HepG2 (cell line): ENCODE data around the gene CREG2. TPM values are rescaled to one million over a fixed set of nuclear protein-coding genes. Genes with fewer than 3 reads are reported as not detected.
A peak's percentile ranks its signal among the peaks of the same experiment; 100 is the strongest.

ENCODE experiments used
- ATAC-seq: fragments of 200-7000 bp; cut with Tn5 transposase; 3 replicates; pipeline ENCODE4 v1.9.1; 2020; ENCODE audit warnings: mild to moderate bottlenecking, moderate library complexity
- BruUV-seq: library from RNA; stranded (reverse); fragments of 400-500 nt; replicated peaks from 2 replicates; lab custom pipeline; 2021; lab: Mats Ljungman, UMichigan
- CTCF ChIA-PET: fragments of 300-600 bp; formaldehyde crosslinking; extraction: SDS; loops from one replicate; lab custom pipeline; 2021; ENCODE audit warnings: low total read pairs, inconsistent platforms, low intra/inter-chr PET ratio; lab: Yijun Ruan, JAX
- POLR2A ChIA-PET: fragments of 350-600 bp; sonication (Branson Sonifier 250); formaldehyde crosslinking; loops from one replicate; lab custom pipeline; 2020; ENCODE audit warnings: antibody characterized with exemption, inconsistent platforms; lab: Yijun Ruan, JAX
- DNase-seq: peaks from one replicate; pipeline ENCODE4 v3.0.0-alpha.2; 2015; ENCODE audit warnings: low spot score
- FAIRE-seq: peaks from 3 replicates; lab custom pipeline; 2011; peaks lifted over from hg19 to GRCh38; lab: Jason Lieb, UNC
- H2AFZ ChIP-seq: one replicate; pipeline ENCODE4 v1.6.1; 2011; ENCODE audit warnings: low read length, inconsistent platforms
- H3K27ac ChIP-seq: fragments of 300-600 bp; 3 replicates; pipeline ENCODE4 v1.8.0; 2011; ENCODE audit warnings: mixed run types, mild to moderate bottlenecking, mixed read lengths, low read length, inconsistent platforms; ENCODE audit not compliant: insufficient read depth; ENCODE audit errors: extremely low read length
- H3K27me3 ChIP-seq, 2 experiments: fragments of 200-600 bp in 1 of 2; 2 replicates in 1 of 2; 3 replicates in 1 of 2; pipeline versions ENCODE4 v1.6.0 to v1.8.0; 2011; ENCODE audit warnings: low read length in 2 of 2, mild to moderate bottlenecking in 2 of 2, moderate library complexity in 2 of 2, inconsistent platforms in 1 of 2; ENCODE audit not compliant: insufficient read depth in 2 of 2, control insufficient read depth in 1 of 2
- H3K36me3 ChIP-seq, 2 experiments: fragments of 200-600 bp in 1 of 2; replicated peaks in 1 of 2; 2 replicates in 1 of 2; 3 replicates in 1 of 2; pipeline versions ENCODE4 v1.5.1 to v1.8.0; 2011; ENCODE audit warnings: low read length in 2 of 2, inconsistent platforms in 1 of 2; ENCODE audit not compliant: insufficient read depth in 2 of 2, control insufficient read depth in 1 of 2
- H3K4me1 ChIP-seq: 2 replicates; pipeline ENCODE4 v1.5.1; 2012; ENCODE audit warnings: low read length, inconsistent platforms; ENCODE audit not compliant: insufficient read depth
- H3K4me2 ChIP-seq: 2 replicates; pipeline ENCODE4 v1.6.0; 2011; ENCODE audit warnings: low read depth, low read length, inconsistent platforms
- H3K4me3 ChIP-seq, 3 experiments: fragments of 200-600 bp in 1 of 3; sonication (generic), shearing (Covaris generic) in 1 of 3; replicated peaks in 1 of 3; 2 replicates each; pipeline ENCODE4 v1.5.1; 2011 to 2016; ENCODE audit warnings: low read length in 3 of 3, inconsistent platforms in 2 of 3, low read depth in 2 of 3, mild to moderate bottlenecking in 2 of 3, control low read depth in 1 of 3, mixed read lengths in 1 of 3; ENCODE audit not compliant: insufficient read depth in 1 of 3
- H3K79me2 ChIP-seq: one replicate; pipeline ENCODE4 v1.6.1; 2011; ENCODE audit warnings: low read length, inconsistent platforms; ENCODE audit not compliant: insufficient read depth
- H3K9ac ChIP-seq: 2 replicates; pipeline ENCODE4 v1.6.0; 2011; ENCODE audit warnings: mild to moderate bottlenecking, low read depth, low read length, inconsistent platforms; ENCODE audit not compliant: insufficient read depth
- H3K9me3 ChIP-seq: 2 replicates; pipeline ENCODE4 v1.5.1; 2012; ENCODE audit warnings: mild to moderate bottlenecking, low read length
- H4K20me1 ChIP-seq: 2 replicates; pipeline ENCODE4 v1.6.0; 2011; ENCODE audit warnings: inconsistent platforms, mild to moderate bottlenecking, low read length, moderate library complexity; ENCODE audit not compliant: insufficient read depth
- ESRRA ChIP-seq: sonication (generic); formaldehyde crosslinking; IDR thresholded peaks from 2 replicates; pipeline ENCODE4 v1.5.1; 2020; ENCODE audit warnings: mild to moderate bottlenecking, low read depth, missing genetic modification reagents
- MAFF ChIP-seq: IDR thresholded peaks from 2 replicates; pipeline ENCODE4 v1.6.1; 2011; ENCODE audit warnings: low read depth, low read length, improper control_type of control experiment
- MAFK ChIP-seq, 2 experiments: IDR thresholded peaks in 1 of 2; conservative IDR thresholded peaks in 1 of 2; 2 replicates each; pipeline ENCODE4 v1.6.1; 2011; ENCODE audit warnings: improper control_type of control experiment in 2 of 2, low read length in 2 of 2
- SKIL ChIP-seq: sonication (generic); formaldehyde crosslinking; IDR thresholded peaks from 2 replicates; pipeline ENCODE4 v1.8.0; 2022; ENCODE audit warnings: missing genetic modification reagents, mild to moderate bottlenecking, moderate library complexity, borderline replicate concordance
- WGBS: methylation state at CpG from one replicate; pipeline ENCODE4 v1.1.6; 2017; ENCODE audit warnings: low lambda C conversion rate; 5-methylcytosine and 5-hydroxymethylcytosine counted together
- in situ Hi-C: cut with HindIII; loops from 2 replicates; pipeline ENCODE4 v1.10.0; 2017; ENCODE audit warnings: low pct_unique_long_range_greater_than_20kb; ENCODE audit not compliant: extremely low pct_ligation_motif_present
- intact Hi-C: fragments of 100-400 bp; cut with micrococcal nuclease; formaldehyde crosslinking; loops from one replicate; pipeline ENCODE4 v1.10.0; 2022; ENCODE audit not compliant: unreplicated experiment
- polyA plus RNA-seq, 8 experiments: library from polyadenylated mRNA; depleted of rRNA in 3 of 8; stranded (reverse) in 7 of 8; unstranded in 1 of 8; fragments of >200 nt; fragmentation: Illumina TruSeq in 4 of 8; extraction: Trizol in 4 of 8; gene quantifications; 2 replicates each; pipeline versions ENCODE4 v1.2.1 to v1.2.3, GENCODE V29; 2011 to 2016; ENCODE audit warnings: low read depth in 4 of 8, missing spikeins in 1 of 8, mixed read lengths in 1 of 8; ENCODE audit not compliant: insufficient read depth in 1 of 8
- total RNA-seq, 5 experiments: library from RNA; depleted of rRNA; stranded (reverse); fragments of >200 nt; fragmentation: Illumina TruSeq; extraction: Trizol; gene quantifications; 2 replicates each; pipeline ENCODE4 v1.2.3, GENCODE V29; 2016; ENCODE audit warnings: low read depth in 1 of 5

CREG2 gene
- total and polyA plus RNA-seq, 2 of the 13 experiments (the other 11 are each of a cell fraction or from before 2014, with no cell fraction given): 0.18 to 0.26 TPM

- TF ChIP-seq SKIL: no peak
- TF ChIP-seq, all 625 proteins: peak for 0
Observed at GRCh38 chr2:101405351-101405899, 18.1 kb upstream of the CREG2 start (continued).

- ChIA-PET POLR2A (no interaction called here), CTCF (no interaction called here)
- no TSS peak for BruUV-seq
- Histone ChIP-seq H2AFZ (no peak overlapping the region), H3K79me2 (no peaks in the 10 kb centered on the region), H3K4me1 (peaks cover 6% of the 10 kb centered on the region; the same call in 1 of the 2 replicates), H4K20me1 (no peaks in the 10 kb centered on the region), H3K4me3 (no peak overlapping the region), H3K9me3 (no peaks in the 10 kb centered on the region), H3K4me2 (no peak overlapping the region), H3K27ac (no peak overlapping the region), H3K27me3 (peaks cover 0 to 56% of the 10 kb centered on the region in 2 experiments; a peak in 4 of 5 replicates), H3K9ac (no peak overlapping the region), H3K36me3 (no peaks in the 10 kb centered on the region)
- intact Hi-C loops: no loop called here
- ATAC-seq (no peak), DNase-seq (no peak), FAIRE-seq (no peak)
- TF ChIP-seq MAFF (peak; percentile 97), ESRRA (no peak), MAFK (conservative IDR thresholded peaks at IDR 0.05 in 1 of 2, IDR thresholded peaks at IDR 0.05 in 1 of 2; ENCODE audit: low read length in 2 of 2) (peak; percentile 97 to 98)
- in situ Hi-C loops: no loop called here
- WGBS: 82% methylated on average over 1 of the region's 1 CpG
Observed at GRCh38 chr2:101403745-101404144, 16.4 kb upstream of the CREG2 start.
